ENCODE data around the gene KNOP1. TPM values are rescaled to one million over a fixed set of nuclear protein-coding genes. Genes with fewer than 3 reads are reported as not detected.

KNOP1 gene
- total RNA-seq, 1 experiment from 2014 or later: 93.9 TPM

DNA sequence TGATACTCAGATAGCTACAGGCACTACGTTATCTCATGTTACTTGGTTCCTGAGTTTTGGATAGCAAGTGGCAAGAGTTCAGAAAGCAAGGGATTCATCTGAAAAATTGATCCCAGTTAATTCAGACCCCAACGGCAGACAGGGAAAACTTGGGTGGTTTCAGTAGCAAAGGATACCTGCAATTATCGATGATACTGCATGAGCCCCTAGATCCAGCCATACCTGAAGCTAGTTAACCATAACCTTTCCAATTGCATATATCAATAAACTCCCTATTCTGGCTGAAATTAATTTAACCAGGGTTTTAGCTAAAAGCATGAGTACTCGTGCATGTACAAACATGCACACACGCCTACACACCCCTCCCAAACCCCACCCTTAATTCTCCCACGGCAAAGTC lies 4.3 kb downstream of the KNOP1 start:
- no peak overlapping the region for H4K8ac ChIP-seq (replicated peaks; ENCODE audit: insufficient read length, low read depth, low read length)
- H2AK5ac ChIP-seq (ENCODE audit: insufficient read length, low read length): no peak overlapping the region
- H3K9me3 Mint-ChIP-seq: no peaks in the 10 kb centered on the region
- H3K27ac ChIP-seq (ENCODE audit: insufficient read length, low read depth, low read length): no peak overlapping the region
- no peak overlapping the region for H3K4ac ChIP-seq (ENCODE audit: low read depth, low read length)
- H4K5ac ChIP-seq (ENCODE audit: insufficient read length, low read depth, low read length): no peak overlapping the region
- no peak overlapping the region for H2BK12ac ChIP-seq (ENCODE audit: insufficient read length, low read depth, low read length)
- H3K23me2 ChIP-seq (ENCODE audit: insufficient read length, low read depth, low read length, poor library complexity, severe bottlenecking): peaks cover under 1% of the 10 kb centered on the region
- no peaks in the 10 kb centered on the region for H3K27me3 ChIP-seq (ENCODE audit: insufficient read depth, low read length)
- WGBS (ENCODE audit: extremely low coverage, insufficient read length, low lambda C conversion rate): no CpG with 5 or more reads among the region's 6 CpGs
- DNase-seq: no peak
- no peak overlapping the region for H3K23ac ChIP-seq (ENCODE audit: insufficient read length, low read depth, low read length)
- no peak overlapping the region for H3K14ac ChIP-seq (ENCODE audit: insufficient read depth, low read length)
- no peak overlapping the region for H3T11ph ChIP-seq (ENCODE audit: low read length)
- no peak overlapping the region for H4K91ac ChIP-seq (ENCODE audit: insufficient read length, low read depth, low read length)
- H3K4me2 ChIP-seq (ENCODE audit: insufficient read depth, insufficient read length, low read length): no peak overlapping the region
- H3K79me1 ChIP-seq (ENCODE audit: insufficient read depth, low read depth, low read length, poor library complexity, severe bottlenecking): peaks cover 4% of the 10 kb centered on the region
- H3K4me3 Mint-ChIP-seq: no peak overlapping the region
- H3K18ac ChIP-seq (ENCODE audit: insufficient read length, low read depth, low read length): no peak overlapping the region
- H3K4me1 ChIP-seq (ENCODE audit: insufficient read depth, low read length): peaks cover 9% of the 10 kb centered on the region; the same call in 1 of the 2 replicates
- no peak overlapping the region for H2BK5ac ChIP-seq (ENCODE audit: insufficient read length, low read length)
- peaks cover 49 to 70% of the 10 kb centered on the region in 2 experiments for H3K4me1 Mint-ChIP-seq
- TF ChIP-seq, protein P1, sequence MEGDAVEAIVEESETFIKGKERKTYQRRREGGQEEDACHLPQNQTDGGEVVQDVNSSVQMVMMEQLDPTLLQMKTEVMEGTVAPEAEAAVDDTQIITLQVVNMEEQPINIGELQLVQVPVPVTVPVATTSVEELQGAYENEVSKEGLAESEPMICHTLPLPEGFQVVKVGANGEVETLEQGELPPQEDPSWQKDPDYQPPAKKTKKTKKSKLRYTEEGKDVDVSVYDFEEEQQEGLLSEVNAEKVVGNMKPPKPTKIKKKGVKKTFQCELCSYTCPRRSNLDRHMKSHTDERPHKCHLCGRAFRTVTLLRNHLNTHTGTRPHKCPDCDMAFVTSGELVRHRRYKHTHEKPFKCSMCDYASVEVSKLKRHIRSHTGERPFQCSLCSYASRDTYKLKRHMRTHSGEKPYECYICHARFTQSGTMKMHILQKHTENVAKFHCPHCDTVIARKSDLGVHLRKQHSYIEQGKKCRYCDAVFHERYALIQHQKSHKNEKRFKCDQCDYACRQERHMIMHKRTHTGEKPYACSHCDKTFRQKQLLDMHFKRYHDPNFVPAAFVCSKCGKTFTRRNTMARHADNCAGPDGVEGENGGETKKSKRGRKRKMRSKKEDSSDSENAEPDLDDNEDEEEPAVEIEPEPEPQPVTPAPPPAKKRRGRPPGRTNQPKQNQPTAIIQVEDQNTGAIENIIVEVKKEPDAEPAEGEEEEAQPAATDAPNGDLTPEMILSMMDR (conservative IDR thresholded peaks at IDR 0.05): no peak
- peaks cover 39% of the 10 kb centered on the region for H3K79me2 ChIP-seq (ENCODE audit: insufficient read depth, low read length)
- H3K9me3 ChIP-seq (ENCODE audit: control insufficient read depth, low read depth, low read length): no peaks in the 10 kb centered on the region
- no peak overlapping the region for H2BK120ac ChIP-seq (ENCODE audit: low read depth, low read length, poor library complexity, severe bottlenecking)
- no peak overlapping the region for H2BK15ac ChIP-seq (ENCODE audit: low read depth, low read length)
- peaks cover 56 to 79% (median 66%) of the 10 kb centered on the region in 3 experiments for H3K36me3 Mint-ChIP-seq (ENCODE audit: insufficient read depth in 1 of 3, low read depth in 3 of 3)
- H3K9ac ChIP-seq (ENCODE audit: extremely low read depth, insufficient read length, low read length): no peak overlapping the region
- H3K56ac ChIP-seq (ENCODE audit: insufficient read length, low read depth, low read length): no peak overlapping the region
- H3K27me3 Mint-ChIP-seq (ENCODE audit: low read depth): no peaks in the 10 kb centered on the region
- no peak overlapping the region for H3K27ac Mint-ChIP-seq
- H2BK20ac ChIP-seq (ENCODE audit: low read depth, low read length, poor library complexity, severe bottlenecking): no peak overlapping the region
- peaks cover 3% of the 10 kb centered on the region for H4K20me1 ChIP-seq (ENCODE audit: control insufficient read depth, insufficient read depth, insufficient read length)
- no peak overlapping the region for H2AFZ ChIP-seq (ENCODE audit: low read length)
